ENCODE measurements around the gene GIT2. TPM values are rescaled to one million over a fixed set of nuclear protein-coding genes. Genes with fewer than 3 reads are reported as not detected.
"Not testable (repeated sequence)": the region's sequence is repeated elsewhere in the genome, so short reads cannot be mapped to it uniquely, and the experiment has no call there.

The GIT2 gene
- total RNA-seq, 4 donors from 2014 or later: 28.7 to 46.5 (median 36.2) TPM

- no peak for DNase-seq (ENCODE audit: extremely low spot score)
- Histone ChIP-seq H3K4me1 (peaks cover 0 to 13% (median 9%) of the 10 kb centered on the region in 4 donors), H3K27ac (replicated peaks in 1 of 4) (no peak overlapping the region), H3K36me3 (no peaks in the 10 kb centered on the region), H3K9me3 (no peaks in the 10 kb centered on the region), H3K4me3 (no peak overlapping the region), H3K27me3 (peaks cover 0 to 11% (median 0%) of the 10 kb centered on the region in 4 donors)
- WGBS: 66% methylated on average over 4 of the region's 4 CpGs
- TF ChIP-seq POLR2AphosphoS5 (IDR thresholded peaks at IDR 0.05) (no peak), EP300 (IDR thresholded peaks at IDR 0.05) (no peak)
- TF ChIP-seq, protein P1, sequence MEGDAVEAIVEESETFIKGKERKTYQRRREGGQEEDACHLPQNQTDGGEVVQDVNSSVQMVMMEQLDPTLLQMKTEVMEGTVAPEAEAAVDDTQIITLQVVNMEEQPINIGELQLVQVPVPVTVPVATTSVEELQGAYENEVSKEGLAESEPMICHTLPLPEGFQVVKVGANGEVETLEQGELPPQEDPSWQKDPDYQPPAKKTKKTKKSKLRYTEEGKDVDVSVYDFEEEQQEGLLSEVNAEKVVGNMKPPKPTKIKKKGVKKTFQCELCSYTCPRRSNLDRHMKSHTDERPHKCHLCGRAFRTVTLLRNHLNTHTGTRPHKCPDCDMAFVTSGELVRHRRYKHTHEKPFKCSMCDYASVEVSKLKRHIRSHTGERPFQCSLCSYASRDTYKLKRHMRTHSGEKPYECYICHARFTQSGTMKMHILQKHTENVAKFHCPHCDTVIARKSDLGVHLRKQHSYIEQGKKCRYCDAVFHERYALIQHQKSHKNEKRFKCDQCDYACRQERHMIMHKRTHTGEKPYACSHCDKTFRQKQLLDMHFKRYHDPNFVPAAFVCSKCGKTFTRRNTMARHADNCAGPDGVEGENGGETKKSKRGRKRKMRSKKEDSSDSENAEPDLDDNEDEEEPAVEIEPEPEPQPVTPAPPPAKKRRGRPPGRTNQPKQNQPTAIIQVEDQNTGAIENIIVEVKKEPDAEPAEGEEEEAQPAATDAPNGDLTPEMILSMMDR (IDR thresholded peaks at IDR 0.05): no peak
- intact Hi-C loops (cut with DNase I): no loop called here
Observed at GRCh38 chr12:109892748-109893147, 103.4 kb downstream of the GIT2 start.

DNA sequence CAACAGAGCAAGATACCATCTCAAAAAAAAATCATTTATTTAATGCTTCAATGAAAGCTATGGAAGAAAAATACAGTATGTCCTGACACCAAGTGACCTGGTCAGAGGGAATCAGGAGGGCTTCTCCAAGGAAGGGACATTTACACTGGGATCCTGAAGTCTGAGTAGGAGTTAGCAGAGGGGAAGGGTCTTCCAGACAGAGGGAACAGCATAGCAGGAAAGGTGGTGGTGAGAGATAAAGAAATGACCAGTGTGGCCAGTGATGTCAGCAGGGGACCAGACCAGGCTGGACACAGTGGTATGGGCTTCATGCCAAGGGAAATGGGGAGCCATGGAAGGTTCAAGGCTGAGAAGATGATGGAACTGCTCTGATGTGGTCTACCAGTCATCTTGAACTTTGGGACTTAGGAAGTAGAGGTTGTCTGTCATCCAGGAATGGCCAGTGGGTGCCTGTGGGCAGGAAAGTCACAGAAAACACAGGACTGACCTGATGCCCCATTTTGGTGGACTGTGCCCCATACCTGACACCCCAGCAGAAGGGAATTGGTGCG, 103.9 kb downstream of the GIT2 start:
- Histone ChIP-seq H3K27me3 (peaks cover 0 to 17% (median 0%) of the 10 kb centered on the region in 4 donors), H3K27ac (replicated peaks in 1 of 4) (no peak overlapping the region), H3K36me3 (no peaks in the 10 kb centered on the region), H3K4me3 (no peak overlapping the region), H3K9me3 (no peaks in the 10 kb centered on the region), H3K4me1 (peaks cover 0 to 13% (median 9%) of the 10 kb centered on the region in 4 donors)
- WGBS: 90% methylated on average over 1 of the region's 1 CpG
- intact Hi-C loops (cut with DNase I): no loop called here
- no peak for DNase-seq (ENCODE audit: extremely low spot score)
- TF ChIP-seq POLR2A (IDR thresholded peaks at IDR 0.05; ENCODE audit: low read depth): no peak
- TF ChIP-seq, protein P1 (IDR thresholded peaks at IDR 0.05): no peak
- TF ChIP-seq POLR2AphosphoS5 (IDR thresholded peaks at IDR 0.05): no peak
- TF ChIP-seq EP300 (IDR thresholded peaks at IDR 0.05): no peak

DNA sequence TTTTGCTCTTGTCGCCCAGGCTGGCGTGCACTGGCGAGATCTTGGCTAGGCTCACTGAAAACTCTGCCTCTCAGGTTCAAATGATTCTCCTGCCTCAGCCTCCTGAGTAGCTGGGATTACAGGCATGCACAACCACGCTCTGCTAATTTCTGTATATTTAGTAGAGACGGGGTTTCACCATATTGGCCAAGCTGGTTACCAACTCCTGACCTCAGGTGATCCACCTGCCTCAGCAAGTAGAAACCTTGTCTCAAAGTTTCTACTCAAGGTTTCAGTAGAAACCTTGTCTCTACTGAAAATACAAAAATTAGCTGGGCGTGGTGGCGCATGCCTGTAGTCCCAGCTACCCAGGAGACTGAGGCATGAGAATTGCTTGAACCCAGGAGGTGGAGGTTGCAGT, 104.4 kb downstream of the GIT2 start:
- H3K9me3 ChIP-seq; H3K27ac ChIP-seq (replicated peaks in 1 of 4); H3K36me3 ChIP-seq; H3K4me3 ChIP-seq; DNase-seq (ENCODE audit: extremely low spot score); intact Hi-C loops (cut with DNase I): not testable (repeated sequence)
- peaks cover 0 to 13% (median 9%) of the 10 kb centered on the region in 4 donors for H3K4me1 ChIP-seq
- 92% methylated on average over 7 of the region's 7 CpGs for WGBS
- peaks cover 0 to 20% (median 0%) of the 10 kb centered on the region in 4 donors for H3K27me3 ChIP-seq

DNA sequence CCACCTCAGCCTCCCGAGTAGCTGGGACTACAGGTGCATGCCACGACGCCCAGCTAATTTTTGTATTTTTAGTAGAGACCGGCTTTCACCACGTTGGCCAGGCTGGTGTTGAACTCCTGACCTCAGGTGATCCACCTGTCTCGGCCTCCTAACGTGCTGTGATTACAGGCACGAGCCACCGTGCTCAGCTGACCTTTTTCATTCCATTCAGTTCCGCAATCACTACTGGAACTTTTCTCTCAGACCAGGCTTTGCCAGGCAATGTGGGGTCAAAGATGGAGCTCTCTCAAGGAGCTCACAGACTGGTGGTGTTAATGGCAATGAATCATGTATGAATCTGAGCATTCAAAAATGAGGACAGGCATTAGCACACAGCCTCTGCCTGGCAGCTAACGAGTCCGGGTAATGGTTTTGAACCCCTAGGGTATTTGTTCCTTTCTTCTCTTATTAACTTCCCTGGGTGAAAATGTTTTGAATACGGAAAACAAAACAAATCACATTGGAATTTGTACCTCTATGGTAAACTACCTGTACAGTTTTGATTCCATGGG, 105.5 kb downstream of the GIT2 start:
- TF ChIP-seq POLR2A (IDR thresholded peaks at IDR 0.05; ENCODE audit: low read depth): no peak
- no peak for TF ChIP-seq EP300 (IDR thresholded peaks at IDR 0.05)
- TF ChIP-seq, protein P1 (IDR thresholded peaks at IDR 0.05): no peak
- no peak for TF ChIP-seq POLR2AphosphoS5 (IDR thresholded peaks at IDR 0.05)
- WGBS: 88% methylated on average over 13 of the region's 13 CpGs

GRCh38 chr12:109888179-109889020, 107.8 kb downstream of the GIT2 start:
- no peaks in the 10 kb centered on the region for H3K9me3 ChIP-seq
- H3K27me3 ChIP-seq: peaks cover 0 to 22% (median 0%) of the 10 kb centered on the region in 4 donors
- TF ChIP-seq POLR2A (IDR thresholded peaks at IDR 0.05; ENCODE audit: low read depth): no peak
- TF ChIP-seq EP300 (IDR thresholded peaks at IDR 0.05): no peak
- no peak for TF ChIP-seq POLR2AphosphoS5 (IDR thresholded peaks at IDR 0.05)
- TF ChIP-seq, protein P1 (IDR thresholded peaks at IDR 0.05): no peak
- intact Hi-C loops (cut with DNase I): no loop called here
- 56% methylated on average over 12 of the region's 12 CpGs for WGBS
- H3K4me1 ChIP-seq: peaks cover 0 to 13% (median 9%) of the 10 kb centered on the region in 4 donors
- H3K36me3 ChIP-seq: no peaks in the 10 kb centered on the region
- peak overlapping the region; percentile 26 to 54 (median 36) for H3K27ac ChIP-seq (replicated peaks in 1 of 4)
- DNase-seq (ENCODE audit: extremely low spot score): no peak
- no peak overlapping the region for H3K4me3 ChIP-seq

More for the DNA sequence above, 105.5 kb downstream of the GIT2 start:
- intact Hi-C loops (cut with DNase I): no loop called here
- H3K4me1 ChIP-seq: peaks cover 0 to 13% (median 9%) of the 10 kb centered on the region in 4 donors
- no peak for DNase-seq (ENCODE audit: extremely low spot score)
- H3K27me3 ChIP-seq: peaks cover 0 to 22% (median 0%) of the 10 kb centered on the region in 4 donors
- H3K36me3 ChIP-seq: no peaks in the 10 kb centered on the region
- no peaks in the 10 kb centered on the region for H3K9me3 ChIP-seq
- no peak overlapping the region for H3K27ac ChIP-seq (replicated peaks in 1 of 4)
- H3K4me3 ChIP-seq: no peak overlapping the region

All from esophagus muscularis mucosa (tissue), 4 donors.